ENCODE results near the gene AASS. TPM values are rescaled to one million over a fixed set of nuclear protein-coding genes. Genes with fewer than 3 reads are reported as not detected.

The AASS gene
- total and polyA plus RNA-seq, 4 donors, result 34.3 to 69.7 (median 48.7) TPM

DNA sequence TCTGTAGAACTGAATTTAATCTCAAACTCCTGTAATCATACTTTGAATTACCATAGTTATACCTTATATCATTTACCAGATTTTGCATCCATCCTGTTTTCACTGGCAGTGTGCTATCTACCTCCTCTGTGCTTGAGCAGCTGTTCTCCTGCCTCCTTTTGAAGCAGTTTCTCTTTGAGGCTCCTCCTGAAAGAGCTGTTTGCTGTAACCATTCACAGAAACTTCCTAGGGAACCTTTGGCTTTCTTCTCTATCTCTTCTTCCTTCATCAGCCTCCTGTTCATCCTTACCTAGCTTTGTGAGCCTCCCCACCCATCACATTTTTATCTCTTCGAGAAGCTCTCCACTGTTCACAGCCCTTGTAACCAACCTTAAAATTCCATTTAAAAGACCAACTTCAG is 108.2 kb downstream of the AASS start:
- H3K4me3 ChIP-seq (ENCODE audit: low read depth, low read length), result no peak overlapping the region
- DNase-seq (ENCODE audit: low read depth in 4 of 6, low spot score in 6 of 6), result no peak
- H3K27me3 ChIP-seq (ENCODE audit: control insufficient read depth, insufficient read depth, low read length), result no peaks in the 10 kb centered on the region
- H3K27ac ChIP-seq (ENCODE audit: low read depth, low read length), result no peak overlapping the region
- H3K4me1 ChIP-seq (ENCODE audit: control insufficient read depth, insufficient read depth, low read length), result no peaks in the 10 kb centered on the region
- H3K9me3 ChIP-seq (ENCODE audit: control insufficient read depth, insufficient read depth, low read length), result no peaks in the 10 kb centered on the region
- WGBS (ENCODE audit: insufficient coverage), result 90% methylated on average over 1 of the region's 1 CpG
- peaks cover 15% of the 10 kb centered on the region for H3K36me3 ChIP-seq (ENCODE audit: control insufficient read depth, insufficient read depth, low read length)

DNA sequence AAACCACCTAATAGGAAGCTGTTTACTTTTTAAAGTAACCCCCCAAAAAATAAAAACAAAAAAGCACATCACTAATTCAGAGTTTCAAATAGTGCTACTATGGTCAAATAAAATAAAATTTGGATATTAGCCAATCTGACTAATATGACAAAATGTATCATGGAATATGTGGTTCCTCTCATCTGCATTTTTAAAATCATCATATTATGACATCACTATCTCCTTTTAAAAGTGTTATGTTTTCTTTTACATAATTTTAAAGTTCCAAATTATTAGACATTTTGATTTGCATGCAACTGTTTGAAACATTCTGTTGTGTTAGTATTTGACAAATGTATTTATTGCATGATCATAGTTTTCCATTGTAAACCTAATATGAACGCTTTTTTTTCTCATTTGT is 110.4 kb downstream of the AASS start:
- Histone ChIP-seq H3K4me3 (ENCODE audit: low read depth, low read length) (no peak overlapping the region), H3K4me1 (ENCODE audit: control insufficient read depth, insufficient read depth, low read length) (no peaks in the 10 kb centered on the region), H3K36me3 (ENCODE audit: control insufficient read depth, insufficient read depth, low read length) (peaks cover 7% of the 10 kb centered on the region), H3K27ac (ENCODE audit: low read depth, low read length) (no peak overlapping the region), H3K27me3 (ENCODE audit: control insufficient read depth, insufficient read depth, low read length) (no peaks in the 10 kb centered on the region), H3K9me3 (ENCODE audit: control insufficient read depth, insufficient read depth, low read length) (no peaks in the 10 kb centered on the region)
- no CpG with 5 or more reads among the region's 1 CpG for WGBS (ENCODE audit: insufficient coverage)
- DNase-seq (ENCODE audit: low read depth in 4 of 6, low spot score in 6 of 6), result no peak

- H3K4me3 ChIP-seq (ENCODE audit: low read depth, low read length), result no peak overlapping the region
- WGBS (ENCODE audit: insufficient coverage), result 100% methylated on average over 1 of the region's 2 CpGs
- no peak overlapping the region for H3K27ac ChIP-seq (ENCODE audit: low read depth, low read length)
- DNase-seq (ENCODE audit: low read depth in 4 of 6, low spot score in 6 of 6), result no peak
- H3K9me3 ChIP-seq (ENCODE audit: control insufficient read depth, insufficient read depth, low read length), result no peaks in the 10 kb centered on the region
- H3K4me1 ChIP-seq (ENCODE audit: control insufficient read depth, insufficient read depth, low read length), result no peaks in the 10 kb centered on the region
- H3K36me3 ChIP-seq (ENCODE audit: control insufficient read depth, insufficient read depth, low read length), result no peaks in the 10 kb centered on the region
- H3K27me3 ChIP-seq (ENCODE audit: control insufficient read depth, insufficient read depth, low read length), result no peaks in the 10 kb centered on the region
Measured at GRCh38 chr7:122027058-122027457, 117.0 kb downstream of the AASS start.

Small RNA genes within 50 kb of the gene (small RNA-seq; reads per million reads assigned to genes)
- gene RNU7-154P (ENCODE audit: low replicate concordance), result not detected

Other genes starting within 250 kb of the AASS start
- gene FEZF1, start 160.5 kb upstream of the AASS start, total RNA-seq, result under 1 TPM in 1 of 2 donors, not detected in 1; 0.77 TPM
- gene FEZF1, start 160.5 kb upstream of the AASS start, polyA plus RNA-seq (ENCODE audit: insufficient read length in 2 of 2), result not detected

All from spinal cord (tissue), 10 donors.